HEK293T (cell line): Measurements from ENCODE around the gene FBXW8.

Experiments
- BHLHE40 ChIP-seq: fragments of 450-650 bp; IDR thresholded peaks from 2 replicates; pipeline ENCODE4 v1.6.1; 2016; ENCODE audit warnings: mild to moderate bottlenecking, moderate library complexity, borderline replicate concordance
- CTBP1 ChIP-seq: fragments of 450-650 bp; IDR thresholded peaks from 2 replicates; pipeline ENCODE4 v1.6.1; 2016; ENCODE audit warnings: borderline replicate concordance
- FOXA1 ChIP-seq: fragments of 450-650 bp; IDR thresholded peaks from 2 replicates; pipeline ENCODE4 v1.6.1; 2016; ENCODE audit warnings: mild to moderate bottlenecking
- FOXK2 ChIP-seq: fragments of 450-650 bp; IDR thresholded peaks from 2 replicates; pipeline ENCODE4 v1.6.1; 2016; ENCODE audit warnings: mild to moderate bottlenecking
- FOXM1 ChIP-seq: fragments of 450-650 bp; IDR thresholded peaks from 2 replicates; pipeline ENCODE4 v1.6.1; 2017; ENCODE audit warnings: mild to moderate bottlenecking, borderline replicate concordance
- HDGF ChIP-seq: fragments of 450-650 bp; IDR thresholded peaks from 2 replicates; pipeline ENCODE4 v1.6.1; 2017; ENCODE audit warnings: antibody characterized with exemption, borderline replicate concordance
- PKNOX1 ChIP-seq: fragments of 450-650 bp; IDR thresholded peaks from 2 replicates; pipeline ENCODE4 v1.6.1; 2016
- SP1 ChIP-seq: fragments of 450-650 bp; IDR thresholded peaks from 2 replicates; pipeline ENCODE4 v1.6.1; 2017
- SUZ12 ChIP-seq: fragments of 450-650 bp; IDR thresholded peaks from 2 replicates; pipeline ENCODE4 v1.6.1; 2016; ENCODE audit warnings: mild to moderate bottlenecking
- TARDBP ChIP-seq: fragments of 450-650 bp; IDR thresholded peaks from 2 replicates; pipeline ENCODE4 v1.6.1; 2016
- ZNF384 ChIP-seq: fragments of 450-650 bp; IDR thresholded peaks from 2 replicates; pipeline ENCODE4 v1.6.1; 2016

- TF ChIP-seq TARDBP: no peak
- TF ChIP-seq BHLHE40: no peak
- TF ChIP-seq FOXK2: no peak
- TF ChIP-seq FOXA1: no peak
- TF ChIP-seq PKNOX1: no peak
- no peak for TF ChIP-seq HDGF
- no peak for TF ChIP-seq FOXM1
- TF ChIP-seq SP1: no peak
- no peak for TF ChIP-seq CTBP1
- TF ChIP-seq SUZ12: no peak
- TF ChIP-seq ZNF384: no peak
These were observed 85.3 kb downstream of the FBXW8 start for GRCh38 chr12:116996093-116996492.
